Measurements from ENCODE around the gene RFX2.

GRCh38 chr19:6156033-6156432 is 45.7 kb upstream of the RFX2 start:
- no peak for TF ChIP-seq CTCF (IDR thresholded peaks at IDR 0.05)
- no peak for TF ChIP-seq POLR2A (IDR thresholded peaks at IDR 0.05)
- no peak for TF ChIP-seq EP300 (IDR thresholded peaks at IDR 0.05)

All from ovary (tissue), 3 donors.